ENCODE measurements around the gene BGN.

Gene BGN

GRCh38 chrX:153526042-153526441 lies 31.3 kb downstream of the BGN start:
- Histone ChIP-seq H3K4me1 (no peaks in the 10 kb centered on the region), H3K36me3 (replicated peaks) (no peaks in the 10 kb centered on the region), H3K9me3 (no peaks in the 10 kb centered on the region), H3K27me3 (ENCODE audit: low read depth) (peaks cover 2% of the 10 kb centered on the region; the same call in 1 of the 2 replicates), H3K4me3 (no peak overlapping the region)
- in situ Hi-C loops (cut with MboI; ENCODE audit: low sequenced_read_pairs): no loop called here
- DNase-seq (ENCODE audit: low spot score in 2 of 2): no peak

GRCh38 chrX:153526801-153527200 lies 32.0 kb downstream of the BGN start:
- H3K36me3 ChIP-seq (replicated peaks): no peaks in the 10 kb centered on the region
- H3K27me3 ChIP-seq (ENCODE audit: low read depth): 0 out of 2 replicates have a peak, but pooled peaks cover 2% of the 10 kb centered on the region
- no peaks in the 10 kb centered on the region for H3K9me3 ChIP-seq
- in situ Hi-C loops (cut with MboI; ENCODE audit: low sequenced_read_pairs): no loop called here
- DNase-seq (ENCODE audit: low spot score in 2 of 2): no peak
- no peak overlapping the region for H3K4me3 ChIP-seq
- H3K4me1 ChIP-seq: no peaks in the 10 kb centered on the region

- no peaks in the 10 kb centered on the region for H3K4me1 ChIP-seq
- H3K27me3 ChIP-seq (ENCODE audit: low read depth): 0 out of 2 replicates have a peak, but pooled peaks cover 2% of the 10 kb centered on the region
- no peak overlapping the region for H3K4me3 ChIP-seq
- H3K9me3 ChIP-seq: no peaks in the 10 kb centered on the region
- in situ Hi-C loops (cut with MboI; ENCODE audit: low sequenced_read_pairs): no loop called here
- H3K36me3 ChIP-seq (replicated peaks): no peaks in the 10 kb centered on the region
- no peak for DNase-seq (ENCODE audit: low spot score in 2 of 2)
These were observed 32.4 kb downstream of the BGN start for GRCh38 chrX:153527208-153527607.

- no peaks in the 10 kb centered on the region for H3K4me1 ChIP-seq
- DNase-seq (ENCODE audit: low spot score in 2 of 2): no peak
- no peak overlapping the region for H3K4me3 ChIP-seq
- H3K27me3 ChIP-seq (ENCODE audit: low read depth): 0 out of 2 replicates have a peak, but pooled peaks cover 2% of the 10 kb centered on the region
- no peaks in the 10 kb centered on the region for H3K9me3 ChIP-seq
- no peaks in the 10 kb centered on the region for H3K36me3 ChIP-seq (replicated peaks)
- in situ Hi-C loops (cut with MboI; ENCODE audit: low sequenced_read_pairs): no loop called here
These were observed 35.8 kb downstream of the BGN start for GRCh38 chrX:153530411-153531129.

- DNase-seq (ENCODE audit: low spot score in 2 of 2): no peak
These were observed 38.3 kb downstream of the BGN start for GRCh38 chrX:153533091-153533490.

GRCh38 chrX:153537080-153537479 lies 42.3 kb downstream of the BGN start:
- H3K4me1 ChIP-seq: no peaks in the 10 kb centered on the region
- DNase-seq (ENCODE audit: low spot score in 2 of 2): no peak
- no peaks in the 10 kb centered on the region for H3K36me3 ChIP-seq (replicated peaks)
- H3K9me3 ChIP-seq: no peaks in the 10 kb centered on the region
- H3K27me3 ChIP-seq (ENCODE audit: low read depth): no peaks in the 10 kb centered on the region
- H3K4me3 ChIP-seq: no peak overlapping the region
- in situ Hi-C loops (cut with MboI; ENCODE audit: low sequenced_read_pairs): loop anchor here (5.0 kb wide), 1 partner anchor 130 kb away; no protein-coding TSS in a partner anchor

More at GRCh38 chrX:153533091-153533490, 38.3 kb downstream of the BGN start:
- Histone ChIP-seq H3K9me3 (no peaks in the 10 kb centered on the region), H3K27me3 (ENCODE audit: low read depth) (no peaks in the 10 kb centered on the region), H3K4me3 (no peak overlapping the region), H3K4me1 (no peaks in the 10 kb centered on the region), H3K36me3 (replicated peaks) (no peaks in the 10 kb centered on the region)
- in situ Hi-C loops (cut with MboI; ENCODE audit: low sequenced_read_pairs): no loop called here

GRCh38 chrX:153537526-153538295 lies 42.9 kb downstream of the BGN start:
- in situ Hi-C loops (cut with MboI; ENCODE audit: low sequenced_read_pairs): loop anchor here (5.0 kb wide), 1 partner anchor 130 kb away; no protein-coding TSS in a partner anchor
- Histone ChIP-seq H3K4me1 (no peaks in the 10 kb centered on the region), H3K9me3 (no peaks in the 10 kb centered on the region), H3K27me3 (ENCODE audit: low read depth) (no peaks in the 10 kb centered on the region), H3K4me3 (no peak overlapping the region), H3K36me3 (replicated peaks) (no peaks in the 10 kb centered on the region)
- no peak for DNase-seq (ENCODE audit: low spot score in 2 of 2)

- H3K9me3 ChIP-seq: no peaks in the 10 kb centered on the region
- no peaks in the 10 kb centered on the region for H3K4me1 ChIP-seq
- no peaks in the 10 kb centered on the region for H3K36me3 ChIP-seq (replicated peaks)
- H3K4me3 ChIP-seq: no peak overlapping the region
- DNase-seq (ENCODE audit: low spot score in 2 of 2): no peak
- no peaks in the 10 kb centered on the region for H3K27me3 ChIP-seq (ENCODE audit: low read depth)
- in situ Hi-C loops (cut with MboI; ENCODE audit: low sequenced_read_pairs): loop anchor here (5.0 kb wide), 1 partner anchor 129 kb away; no protein-coding TSS in a partner anchor
These were observed 43.6 kb downstream of the BGN start for GRCh38 chrX:153538424-153538823.

- H3K4me3 ChIP-seq: no peak overlapping the region
- in situ Hi-C loops (cut with MboI; ENCODE audit: low sequenced_read_pairs): loop anchor here (5.0 kb wide), 1 partner anchor 128 kb away; no protein-coding TSS in a partner anchor
- no peaks in the 10 kb centered on the region for H3K36me3 ChIP-seq (replicated peaks)
- no peaks in the 10 kb centered on the region for H3K27me3 ChIP-seq (ENCODE audit: low read depth)
- DNase-seq (ENCODE audit: low spot score in 2 of 2): peak; percentile 60 to 91
- no peaks in the 10 kb centered on the region for H3K4me1 ChIP-seq
- no peaks in the 10 kb centered on the region for H3K9me3 ChIP-seq
These were observed 44.6 kb downstream of the BGN start for GRCh38 chrX:153539171-153539978.

- Histone ChIP-seq H3K4me1 (no peaks in the 10 kb centered on the region), H3K9me3 (no peaks in the 10 kb centered on the region), H3K27me3 (ENCODE audit: low read depth) (no peaks in the 10 kb centered on the region), H3K36me3 (replicated peaks) (no peaks in the 10 kb centered on the region), H3K4me3 (no peak overlapping the region)
- no peak for DNase-seq (ENCODE audit: low spot score in 2 of 2)
- in situ Hi-C loops (cut with MboI; ENCODE audit: low sequenced_read_pairs): loop anchor here (5.0 kb wide), 1 partner anchor 127 kb away; no protein-coding TSS in a partner anchor
These were observed 45.2 kb downstream of the BGN start for GRCh38 chrX:153539979-153540358.

- no peaks in the 10 kb centered on the region for H3K4me1 ChIP-seq
- in situ Hi-C loops (cut with MboI; ENCODE audit: low sequenced_read_pairs): no loop called here
- no peaks in the 10 kb centered on the region for H3K9me3 ChIP-seq
- no peaks in the 10 kb centered on the region for H3K36me3 ChIP-seq (replicated peaks)
- no peak for DNase-seq (ENCODE audit: low spot score in 2 of 2)
- no peaks in the 10 kb centered on the region for H3K27me3 ChIP-seq (ENCODE audit: low read depth)
- no peak overlapping the region for H3K4me3 ChIP-seq
These were observed 49.9 kb downstream of the BGN start for GRCh38 chrX:153544727-153545126.

- Histone ChIP-seq H3K27me3 (ENCODE audit: low read depth) (no peaks in the 10 kb centered on the region), H3K4me3 (no peak overlapping the region), H3K9me3 (no peaks in the 10 kb centered on the region), H3K36me3 (replicated peaks) (no peaks in the 10 kb centered on the region), H3K4me1 (no peaks in the 10 kb centered on the region)
- in situ Hi-C loops (cut with MboI; ENCODE audit: low sequenced_read_pairs): no loop called here
- no peak for DNase-seq (ENCODE audit: low spot score in 2 of 2)
These were observed 51.6 kb downstream of the BGN start for GRCh38 chrX:153546386-153546785.

GRCh38 chrX:153547195-153547594 lies 52.4 kb downstream of the BGN start:
- Histone ChIP-seq H3K27me3 (ENCODE audit: low read depth) (no peaks in the 10 kb centered on the region), H3K9me3 (no peaks in the 10 kb centered on the region), H3K4me1 (no peaks in the 10 kb centered on the region), H3K36me3 (replicated peaks) (no peaks in the 10 kb centered on the region), H3K4me3 (no peak overlapping the region)
- in situ Hi-C loops (cut with MboI; ENCODE audit: low sequenced_read_pairs): no loop called here
- DNase-seq (ENCODE audit: low spot score in 2 of 2): no peak
